NCI-H2029 treated with DMSO at 0.1 percent for 48 hours (cell line): ENCODE data around the gene KLK2.
A peak's percentile ranks its signal among the peaks of the same experiment; 100 is the strongest.
"Not testable (repeated sequence)": the region's sequence is repeated elsewhere in the genome, so short reads cannot be mapped to it uniquely, and the experiment has no call there.

Source experiments
- DNase-seq: peaks from one replicate; lab custom pipeline; 2025; lab: John Stamatoyannopoulos, UW

Gene KLK2

GRCh38 chr19:50894478-50895356 is 21.5 kb downstream of the KLK2 start:
- no peak for DNase-seq

GRCh38 chr19:50896089-50896590 is 22.9 kb downstream of the KLK2 start:
- DNase-seq, result not testable (repeated sequence)

- no peak for DNase-seq
These were observed 23.5 kb downstream of the KLK2 start for GRCh38 chr19:50896591-50897190.

- no peak for DNase-seq
These were observed 24.0 kb downstream of the KLK2 start for GRCh38 chr19:50897191-50897607.

- no peak for DNase-seq
These were observed 24.4 kb downstream of the KLK2 start for GRCh38 chr19:50897612-50898011.

- DNase-seq, result no peak
These were observed 24.8 kb downstream of the KLK2 start for GRCh38 chr19:50898018-50898417.

GRCh38 chr19:50899569-50899968 is 26.3 kb downstream of the KLK2 start:
- no peak for DNase-seq

- no peak for DNase-seq
These were observed 29.4 kb downstream of the KLK2 start for GRCh38 chr19:50902640-50903039.

GRCh38 chr19:50906217-50906616 is 33.0 kb downstream of the KLK2 start:
- peak; percentile 7 for DNase-seq

- no peak for DNase-seq
These were observed 35.1 kb downstream of the KLK2 start for GRCh38 chr19:50908336-50908735.

GRCh38 chr19:50909240-50910070 is 36.2 kb downstream of the KLK2 start:
- DNase-seq, result peak; percentile 7

GRCh38 chr19:50910722-50911121 is 37.5 kb downstream of the KLK2 start:
- no peak for DNase-seq

- no peak for DNase-seq
These were observed 38.2 kb downstream of the KLK2 start, which contains the start of gene KLK4 for GRCh38 chr19:50911206-50912101. KLK4 (minus strand) TSS chr19:50911395; CDS start chr19:50910738, 657 bp downstream.

- DNase-seq, result no peak
These were observed 38.9 kb downstream of the KLK2 start for GRCh38 chr19:50912102-50912599.

GRCh38 chr19:50912727-50913716 is 39.8 kb downstream of the KLK2 start:
- DNase-seq, result no peak

GRCh38 chr19:50916069-50916468 is 42.8 kb downstream of the KLK2 start:
- no peak for DNase-seq

GRCh38 chr19:50921426-50922316 is 48.4 kb downstream of the KLK2 start:
- DNase-seq, result no peak

GRCh38 chr19:50922317-50922853 is 49.1 kb downstream of the KLK2 start:
- DNase-seq, result peak; percentile 70
